ENCODE data around the gene DGKH.

DGKH gene

DNA sequence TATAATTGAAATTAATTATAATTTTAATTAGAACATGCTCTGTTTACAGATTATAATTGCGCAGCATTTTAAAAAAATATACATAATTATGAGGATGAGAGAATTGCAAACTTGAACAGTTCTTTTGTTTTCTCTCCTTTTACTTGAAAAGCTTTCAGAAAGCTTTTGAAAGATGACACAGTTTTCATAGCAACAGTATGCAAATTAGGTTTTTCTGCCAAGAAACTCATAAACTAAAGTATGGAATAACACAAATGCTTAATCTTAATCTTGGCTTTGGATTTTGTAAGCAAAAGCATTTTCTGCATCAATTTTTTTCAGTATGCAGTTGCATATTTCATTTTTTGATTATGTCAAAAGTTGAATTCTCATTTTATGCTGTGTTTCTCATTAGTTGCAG, 190.7 kb downstream of the DGKH start:
- TF ChIP-seq, protein P1, sequence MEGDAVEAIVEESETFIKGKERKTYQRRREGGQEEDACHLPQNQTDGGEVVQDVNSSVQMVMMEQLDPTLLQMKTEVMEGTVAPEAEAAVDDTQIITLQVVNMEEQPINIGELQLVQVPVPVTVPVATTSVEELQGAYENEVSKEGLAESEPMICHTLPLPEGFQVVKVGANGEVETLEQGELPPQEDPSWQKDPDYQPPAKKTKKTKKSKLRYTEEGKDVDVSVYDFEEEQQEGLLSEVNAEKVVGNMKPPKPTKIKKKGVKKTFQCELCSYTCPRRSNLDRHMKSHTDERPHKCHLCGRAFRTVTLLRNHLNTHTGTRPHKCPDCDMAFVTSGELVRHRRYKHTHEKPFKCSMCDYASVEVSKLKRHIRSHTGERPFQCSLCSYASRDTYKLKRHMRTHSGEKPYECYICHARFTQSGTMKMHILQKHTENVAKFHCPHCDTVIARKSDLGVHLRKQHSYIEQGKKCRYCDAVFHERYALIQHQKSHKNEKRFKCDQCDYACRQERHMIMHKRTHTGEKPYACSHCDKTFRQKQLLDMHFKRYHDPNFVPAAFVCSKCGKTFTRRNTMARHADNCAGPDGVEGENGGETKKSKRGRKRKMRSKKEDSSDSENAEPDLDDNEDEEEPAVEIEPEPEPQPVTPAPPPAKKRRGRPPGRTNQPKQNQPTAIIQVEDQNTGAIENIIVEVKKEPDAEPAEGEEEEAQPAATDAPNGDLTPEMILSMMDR (IDR thresholded peaks at IDR 0.05; ENCODE audit: low read depth, low read length) = no peak
- TF ChIP-seq EZH2phosphoT487 (IDR thresholded peaks at IDR 0.05; ENCODE audit: low read depth) = no peak
- Histone ChIP-seq H3K9ac (ENCODE audit: low read length) (no peak overlapping the region), H4K20me1 (ENCODE audit: insufficient read depth, low read length) (no peaks in the 10 kb centered on the region), H3K27ac (ENCODE audit: low read length) (no peak overlapping the region), H3K4me2 (ENCODE audit: low read length) (no peak overlapping the region), H3K9me3 (ENCODE audit: insufficient read depth, low read length) (no peaks in the 10 kb centered on the region), H3K4me1 (ENCODE audit: low read length) (no peaks in the 10 kb centered on the region), H3K27me3 (ENCODE audit: low read depth, low read length) (no peaks in the 10 kb centered on the region), H3K4me3 (ENCODE audit: low read length) (no peak overlapping the region), H3K79me2 (ENCODE audit: low read length) (no peaks in the 10 kb centered on the region), H2AFZ (ENCODE audit: low read depth, low read length) (no peak overlapping the region), H3K36me3 (replicated peaks; ENCODE audit: low read depth, low read length) (no peaks in the 10 kb centered on the region)

- no peak overlapping the region for H3K4me2 ChIP-seq (ENCODE audit: low read length)
- no peaks in the 10 kb centered on the region for H3K79me2 ChIP-seq (ENCODE audit: low read length)
- no peaks in the 10 kb centered on the region for H3K36me3 ChIP-seq (replicated peaks; ENCODE audit: low read depth, low read length)
- no peaks in the 10 kb centered on the region for H3K9me3 ChIP-seq (ENCODE audit: insufficient read depth, low read length)
- TF ChIP-seq EZH2phosphoT487 (IDR thresholded peaks at IDR 0.05; ENCODE audit: low read depth) = no peak
- TF ChIP-seq, protein P1 (IDR thresholded peaks at IDR 0.05; ENCODE audit: low read depth, low read length) = no peak
- H3K4me3 ChIP-seq (ENCODE audit: low read length) = no peak overlapping the region
- H4K20me1 ChIP-seq (ENCODE audit: insufficient read depth, low read length) = no peaks in the 10 kb centered on the region
- no peak overlapping the region for H2AFZ ChIP-seq (ENCODE audit: low read depth, low read length)
- H3K9ac ChIP-seq (ENCODE audit: low read length) = no peak overlapping the region
- H3K4me1 ChIP-seq (ENCODE audit: low read length) = no peaks in the 10 kb centered on the region
- no peak overlapping the region for H3K27ac ChIP-seq (ENCODE audit: low read length)
- no peaks in the 10 kb centered on the region for H3K27me3 ChIP-seq (ENCODE audit: low read depth, low read length)
Measured at GRCh38 chr13:42239644-42240043, 191.2 kb downstream of the DGKH start.

GRCh38 chr13:42246541-42246940, 198.1 kb downstream of the DGKH start:
- Histone ChIP-seq H3K36me3 (replicated peaks; ENCODE audit: low read depth, low read length) (no peaks in the 10 kb centered on the region), H3K79me2 (ENCODE audit: low read length) (no peaks in the 10 kb centered on the region), H3K4me1 (ENCODE audit: low read length) (no peaks in the 10 kb centered on the region), H3K4me3 (ENCODE audit: low read length) (no peak overlapping the region), H3K27ac (ENCODE audit: low read length) (no peak overlapping the region), H3K9ac (ENCODE audit: low read length) (no peak overlapping the region), H3K4me2 (ENCODE audit: low read length) (no peak overlapping the region), H3K9me3 (ENCODE audit: insufficient read depth, low read length) (no peaks in the 10 kb centered on the region), H3K27me3 (ENCODE audit: low read depth, low read length) (no peaks in the 10 kb centered on the region), H4K20me1 (ENCODE audit: insufficient read depth, low read length) (no peaks in the 10 kb centered on the region), H2AFZ (ENCODE audit: low read depth, low read length) (no peak overlapping the region)
- TF ChIP-seq, protein P1 (IDR thresholded peaks at IDR 0.05; ENCODE audit: low read depth, low read length) = no peak
- no peak for TF ChIP-seq EZH2phosphoT487 (IDR thresholded peaks at IDR 0.05; ENCODE audit: low read depth)

DNA sequence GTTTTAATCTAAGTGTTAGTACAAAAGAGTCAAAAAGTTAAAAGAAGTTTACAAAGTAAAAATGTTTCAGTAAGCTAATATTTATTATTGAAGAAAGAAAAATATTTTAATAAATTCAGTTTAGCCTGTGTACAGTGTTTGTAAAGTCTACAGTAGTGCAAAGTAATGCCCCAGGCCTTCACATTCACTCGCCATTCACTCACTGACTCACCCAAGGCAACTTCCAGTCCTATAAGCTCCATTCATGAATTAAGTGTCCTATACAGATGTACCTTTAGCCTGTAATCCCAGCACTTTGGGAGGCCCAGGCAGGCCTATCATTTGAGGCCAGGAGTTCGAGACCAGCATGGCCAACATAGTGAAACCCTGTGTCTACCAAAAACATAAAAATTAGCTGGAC, 199.4 kb downstream of the DGKH start:
- Histone ChIP-seq H3K9ac (ENCODE audit: low read length) (no peak overlapping the region), H3K4me3 (ENCODE audit: low read length) (no peak overlapping the region), H3K27me3 (ENCODE audit: low read depth, low read length) (no peaks in the 10 kb centered on the region), H3K79me2 (ENCODE audit: low read length) (no peaks in the 10 kb centered on the region), H3K4me2 (ENCODE audit: low read length) (no peak overlapping the region), H3K27ac (ENCODE audit: low read length) (no peak overlapping the region), H3K36me3 (replicated peaks; ENCODE audit: low read depth, low read length) (no peaks in the 10 kb centered on the region), H3K4me1 (ENCODE audit: low read length) (no peaks in the 10 kb centered on the region), H3K9me3 (ENCODE audit: insufficient read depth, low read length) (no peaks in the 10 kb centered on the region), H2AFZ (ENCODE audit: low read depth, low read length) (no peak overlapping the region), H4K20me1 (ENCODE audit: insufficient read depth, low read length) (no peaks in the 10 kb centered on the region)
- TF ChIP-seq EZH2phosphoT487 (IDR thresholded peaks at IDR 0.05; ENCODE audit: low read depth) = no peak
- TF ChIP-seq, protein P1 (IDR thresholded peaks at IDR 0.05; ENCODE audit: low read depth, low read length) = no peak
